Medulla oblongata (tissue), 1 donor: ENCODE data around the gene TMEM43.

Experiments used
- DNase-seq: peaks from one replicate; pipeline ENCODE4 v3.0.0-alpha.2; 2015; ENCODE audit errors: extremely low spot score

Gene TMEM43

GRCh38 chr3:14178247-14179113, 53.6 kb downstream of the TMEM43 start, which contains the start of the genes LSM3 and XPC:
TSS of gene LSM3 (plus strand) at chr3:14178817. CDS start at chr3:14178861, 44 bp downstream.
TSS of gene XPC (minus strand) at chr3:14178601. CDS start at chr3:14178568, 33 bp downstream.
- DNase-seq: peak; percentile 100

- DNase-seq: no peak
These were observed 54.2 kb downstream of the TMEM43 start for GRCh38 chr3:14179114-14179465.

GRCh38 chr3:14179795-14180194, 54.9 kb downstream of the TMEM43 start:
- DNase-seq: no peak

GRCh38 chr3:14181253-14181652, 56.4 kb downstream of the TMEM43 start:
- DNase-seq: no peak

GRCh38 chr3:14183015-14183577, 58.2 kb downstream of the TMEM43 start:
- DNase-seq: no peak

- DNase-seq: no peak
These were observed 62.1 kb downstream of the TMEM43 start for GRCh38 chr3:14186854-14187458.

GRCh38 chr3:14188041-14188754, 63.3 kb downstream of the TMEM43 start:
- no peak for DNase-seq
